ENCODE data around the gene AFF3.
A peak's percentile ranks its signal among the peaks of the same experiment; 100 is the strongest.

Gene AFF3

GRCh38 chr2:99899058-99899855 lies 243.1 kb downstream of the AFF3 start:
- Histone ChIP-seq H3K36me3 (replicated peaks) (no peaks in the 10 kb centered on the region), H3K4me3 (no peak overlapping the region), H3K9me3 (no peaks in the 10 kb centered on the region), H3K4me1 (no peaks in the 10 kb centered on the region), H3K27me3 (ENCODE audit: low read depth) (no peaks in the 10 kb centered on the region)
- no peak for DNase-seq (ENCODE audit: low spot score in 2 of 2)
- in situ Hi-C loops (cut with MboI; ENCODE audit: low sequenced_read_pairs): no loop called here

GRCh38 chr2:99898336-99899048 lies 243.9 kb downstream of the AFF3 start:
- in situ Hi-C loops (cut with MboI; ENCODE audit: low sequenced_read_pairs): no loop called here
- Histone ChIP-seq H3K9me3 (no peaks in the 10 kb centered on the region), H3K27me3 (ENCODE audit: low read depth) (no peaks in the 10 kb centered on the region), H3K4me1 (no peaks in the 10 kb centered on the region), H3K4me3 (no peak overlapping the region), H3K36me3 (replicated peaks) (no peaks in the 10 kb centered on the region)
- DNase-seq (ENCODE audit: low spot score in 2 of 2): no peak

- in situ Hi-C loops (cut with MboI; ENCODE audit: low sequenced_read_pairs): no loop called here
- Histone ChIP-seq H3K27me3 (ENCODE audit: low read depth) (no peaks in the 10 kb centered on the region), H3K36me3 (replicated peaks) (no peaks in the 10 kb centered on the region), H3K4me3 (no peak overlapping the region), H3K9me3 (no peaks in the 10 kb centered on the region), H3K4me1 (no peaks in the 10 kb centered on the region)
- DNase-seq (ENCODE audit: low spot score in 2 of 2): no peak
Observed at GRCh38 chr2:99891428-99891780, 251.0 kb downstream of the AFF3 start.

GRCh38 chr2:99890568-99891427 lies 251.6 kb downstream of the AFF3 start:
- no peaks in the 10 kb centered on the region for H3K36me3 ChIP-seq (replicated peaks)
- no peaks in the 10 kb centered on the region for H3K27me3 ChIP-seq (ENCODE audit: low read depth)
- no peak overlapping the region for H3K4me3 ChIP-seq
- no peak for DNase-seq (ENCODE audit: low spot score in 2 of 2)
- in situ Hi-C loops (cut with MboI; ENCODE audit: low sequenced_read_pairs): no loop called here
- no peaks in the 10 kb centered on the region for H3K9me3 ChIP-seq
- H3K4me1 ChIP-seq: no peaks in the 10 kb centered on the region

GRCh38 chr2:99888617-99889016 lies 253.8 kb downstream of the AFF3 start:
- Histone ChIP-seq H3K4me1 (no peaks in the 10 kb centered on the region), H3K4me3 (no peak overlapping the region), H3K36me3 (replicated peaks) (no peaks in the 10 kb centered on the region), H3K9me3 (no peaks in the 10 kb centered on the region), H3K27me3 (ENCODE audit: low read depth) (no peaks in the 10 kb centered on the region)
- DNase-seq (ENCODE audit: low spot score in 2 of 2): no peak
- in situ Hi-C loops (cut with MboI; ENCODE audit: low sequenced_read_pairs): no loop called here

GRCh38 chr2:99886418-99886817 lies 256.0 kb downstream of the AFF3 start:
- no peak for DNase-seq (ENCODE audit: low spot score in 2 of 2)
- H3K4me1 ChIP-seq: peaks cover 14% of the 10 kb centered on the region
- in situ Hi-C loops (cut with MboI; ENCODE audit: low sequenced_read_pairs): no loop called here
- H3K36me3 ChIP-seq (replicated peaks): no peaks in the 10 kb centered on the region
- no peaks in the 10 kb centered on the region for H3K9me3 ChIP-seq
- H3K4me3 ChIP-seq: no peak overlapping the region
- no peaks in the 10 kb centered on the region for H3K27me3 ChIP-seq (ENCODE audit: low read depth)

GRCh38 chr2:99883358-99883757 lies 259.0 kb downstream of the AFF3 start:
- DNase-seq (ENCODE audit: low spot score in 2 of 2): no peak
- no peaks in the 10 kb centered on the region for H3K36me3 ChIP-seq (replicated peaks)
- no peaks in the 10 kb centered on the region for H3K9me3 ChIP-seq
- peaks cover 25% of the 10 kb centered on the region for H3K4me1 ChIP-seq
- in situ Hi-C loops (cut with MboI; ENCODE audit: low sequenced_read_pairs): no loop called here
- no peak overlapping the region for H3K4me3 ChIP-seq
- no peaks in the 10 kb centered on the region for H3K27me3 ChIP-seq (ENCODE audit: low read depth)

- Histone ChIP-seq H3K36me3 (replicated peaks) (no peaks in the 10 kb centered on the region), H3K4me1 (peaks cover 25% of the 10 kb centered on the region), H3K27me3 (ENCODE audit: low read depth) (no peaks in the 10 kb centered on the region), H3K9me3 (no peaks in the 10 kb centered on the region), H3K4me3 (no peak overlapping the region)
- DNase-seq (ENCODE audit: low spot score in 2 of 2): peak; percentile 67 to 81
- in situ Hi-C loops (cut with MboI; ENCODE audit: low sequenced_read_pairs): no loop called here
Observed at GRCh38 chr2:99881901-99882591, 260.3 kb downstream of the AFF3 start.

GRCh38 chr2:99880964-99881294 lies 261.5 kb downstream of the AFF3 start:
- Histone ChIP-seq H3K4me3 (no peak overlapping the region), H3K4me1 (peaks cover 25% of the 10 kb centered on the region), H3K9me3 (no peaks in the 10 kb centered on the region), H3K27me3 (ENCODE audit: low read depth) (no peaks in the 10 kb centered on the region), H3K36me3 (replicated peaks) (no peaks in the 10 kb centered on the region)
- DNase-seq (ENCODE audit: low spot score in 2 of 2): peak in 1 of 2 experiments; percentile 9
- in situ Hi-C loops (cut with MboI; ENCODE audit: low sequenced_read_pairs): no loop called here

GRCh38 chr2:99880148-99880963 lies 262.0 kb downstream of the AFF3 start:
- H3K36me3 ChIP-seq (replicated peaks): no peaks in the 10 kb centered on the region
- peaks cover 25% of the 10 kb centered on the region for H3K4me1 ChIP-seq
- no peaks in the 10 kb centered on the region for H3K27me3 ChIP-seq (ENCODE audit: low read depth)
- no peak overlapping the region for H3K4me3 ChIP-seq
- in situ Hi-C loops (cut with MboI; ENCODE audit: low sequenced_read_pairs): no loop called here
- no peak for DNase-seq (ENCODE audit: low spot score in 2 of 2)
- no peaks in the 10 kb centered on the region for H3K9me3 ChIP-seq

GRCh38 chr2:99879481-99879880 lies 262.9 kb downstream of the AFF3 start:
- Histone ChIP-seq H3K36me3 (replicated peaks) (no peaks in the 10 kb centered on the region), H3K9me3 (no peaks in the 10 kb centered on the region), H3K27me3 (ENCODE audit: low read depth) (no peaks in the 10 kb centered on the region), H3K4me3 (no peak overlapping the region), H3K4me1 (peaks cover 25% of the 10 kb centered on the region)
- DNase-seq (ENCODE audit: low spot score in 2 of 2): no peak
- in situ Hi-C loops (cut with MboI; ENCODE audit: low sequenced_read_pairs): no loop called here

- H3K27me3 ChIP-seq (ENCODE audit: low read depth): no peaks in the 10 kb centered on the region
- H3K4me3 ChIP-seq: no peak overlapping the region
- no peaks in the 10 kb centered on the region for H3K36me3 ChIP-seq (replicated peaks)
- no peaks in the 10 kb centered on the region for H3K9me3 ChIP-seq
- DNase-seq (ENCODE audit: low spot score in 2 of 2): no peak
- H3K4me1 ChIP-seq: peaks cover 25% of the 10 kb centered on the region
- in situ Hi-C loops (cut with MboI; ENCODE audit: low sequenced_read_pairs): no loop called here
Observed at GRCh38 chr2:99878581-99879350, 263.6 kb downstream of the AFF3 start.

Measured in HAP-1 (cell line).